Measurements from ENCODE around the gene PRDM2.

DNA sequence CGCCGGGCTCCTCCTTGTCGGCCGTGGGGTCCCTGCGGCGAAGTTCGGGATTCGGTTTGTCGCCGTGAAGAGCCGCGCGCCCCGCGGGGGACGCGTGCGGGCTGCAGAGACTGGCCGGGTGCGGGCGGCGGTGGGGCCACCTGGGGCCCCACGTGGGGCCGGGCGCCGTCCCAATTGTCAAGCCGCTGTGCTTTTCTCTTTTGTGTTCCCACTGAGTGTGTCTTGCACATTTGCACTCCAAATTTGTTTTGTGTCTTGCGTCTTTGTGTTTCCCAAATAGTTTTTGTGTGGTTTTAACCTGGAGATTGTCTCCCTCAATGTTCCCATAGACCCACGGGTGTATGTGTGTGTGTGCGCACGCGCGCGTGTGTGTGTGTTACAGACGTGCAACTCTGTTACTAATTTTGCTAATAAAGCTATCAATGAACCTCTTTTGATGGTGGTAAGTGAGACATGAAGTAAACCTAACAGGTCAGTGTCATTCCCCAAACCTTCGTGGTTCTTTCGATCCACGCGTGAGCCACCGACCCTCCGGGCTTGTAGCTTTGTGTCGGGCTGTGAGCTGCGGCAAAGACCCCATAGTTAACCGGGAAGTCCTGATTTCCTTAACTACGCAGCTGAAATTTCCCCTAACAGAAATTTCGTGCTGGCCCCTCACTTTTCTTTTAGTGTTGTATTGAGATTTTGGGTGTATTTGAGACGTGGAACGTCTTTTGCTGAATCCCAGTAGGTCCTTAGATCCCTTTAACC lies 708 bp downstream of the PRDM2 start:
- no peak for TF ChIP-seq POLR2A (IDR thresholded peaks at IDR 0.05; ENCODE audit: extremely low read depth, insufficient read length)
- TF ChIP-seq, protein P1, sequence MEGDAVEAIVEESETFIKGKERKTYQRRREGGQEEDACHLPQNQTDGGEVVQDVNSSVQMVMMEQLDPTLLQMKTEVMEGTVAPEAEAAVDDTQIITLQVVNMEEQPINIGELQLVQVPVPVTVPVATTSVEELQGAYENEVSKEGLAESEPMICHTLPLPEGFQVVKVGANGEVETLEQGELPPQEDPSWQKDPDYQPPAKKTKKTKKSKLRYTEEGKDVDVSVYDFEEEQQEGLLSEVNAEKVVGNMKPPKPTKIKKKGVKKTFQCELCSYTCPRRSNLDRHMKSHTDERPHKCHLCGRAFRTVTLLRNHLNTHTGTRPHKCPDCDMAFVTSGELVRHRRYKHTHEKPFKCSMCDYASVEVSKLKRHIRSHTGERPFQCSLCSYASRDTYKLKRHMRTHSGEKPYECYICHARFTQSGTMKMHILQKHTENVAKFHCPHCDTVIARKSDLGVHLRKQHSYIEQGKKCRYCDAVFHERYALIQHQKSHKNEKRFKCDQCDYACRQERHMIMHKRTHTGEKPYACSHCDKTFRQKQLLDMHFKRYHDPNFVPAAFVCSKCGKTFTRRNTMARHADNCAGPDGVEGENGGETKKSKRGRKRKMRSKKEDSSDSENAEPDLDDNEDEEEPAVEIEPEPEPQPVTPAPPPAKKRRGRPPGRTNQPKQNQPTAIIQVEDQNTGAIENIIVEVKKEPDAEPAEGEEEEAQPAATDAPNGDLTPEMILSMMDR (IDR thresholded peaks at IDR 0.05; ENCODE audit: low read depth, low read length) = no peak

Measured in NB4 (cell line).